ENCODE measurements around the gene MAP2K2. TPM values are rescaled to one million over a fixed set of nuclear protein-coding genes. Genes with fewer than 3 reads are reported as not detected.
"Not testable (repeated sequence)": the region's sequence is repeated elsewhere in the genome, so short reads cannot be mapped to it uniquely, and the experiment has no call there.

Gene MAP2K2
- total RNA-seq, 1 experiment from 2014 or later: 185 TPM

DNA sequence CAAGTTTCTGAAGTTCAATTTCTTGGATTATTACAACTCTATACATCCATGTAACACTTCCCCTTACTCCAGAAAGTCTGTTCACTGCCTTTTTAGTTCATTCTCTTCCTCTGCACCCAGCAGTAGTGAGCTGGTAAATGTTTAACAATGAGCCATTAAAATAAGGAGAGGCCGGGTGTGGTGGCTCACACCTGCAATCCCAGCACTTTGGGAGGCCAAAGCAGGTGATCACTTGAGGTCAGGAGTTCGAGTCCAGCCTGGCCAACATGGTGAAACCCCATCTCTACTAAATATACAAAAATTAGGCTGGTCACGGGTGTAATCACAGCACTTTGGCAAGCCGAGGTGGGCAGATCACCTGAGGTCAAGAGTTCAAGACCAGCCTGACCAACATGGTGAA is 3.4 kb upstream of the MAP2K2 start:
- CTCF ChIA-PET; H3K4me3 ChIP-seq (ENCODE audit: low read depth, low read length, poor library complexity, severe bottlenecking); H3K27me3 ChIP-seq (replicated peaks; ENCODE audit: insufficient read depth, low read depth, low read length, poor library complexity); BruUV-seq (replicated peaks); H3K9me3 ChIP-seq (ENCODE audit: low read depth, low read length, poor library complexity, severe bottlenecking); H3K36me3 ChIP-seq (ENCODE audit: insufficient read depth, low read length, poor library complexity, severe bottlenecking); H3K27ac ChIP-seq (ENCODE audit: low read depth, low read length, poor library complexity, severe bottlenecking); POLR2A ChIA-PET (ENCODE audit: low non-redundant PET); DNase-seq (ENCODE audit: low spot score); intact Hi-C loops (cut with micrococcal nuclease; ENCODE audit: unreplicated experiment): not testable (repeated sequence)
- peaks cover 14% of the 10 kb centered on the region for H3K4me1 ChIP-seq (ENCODE audit: insufficient read depth, low read length, poor library complexity, severe bottlenecking)

DNA sequence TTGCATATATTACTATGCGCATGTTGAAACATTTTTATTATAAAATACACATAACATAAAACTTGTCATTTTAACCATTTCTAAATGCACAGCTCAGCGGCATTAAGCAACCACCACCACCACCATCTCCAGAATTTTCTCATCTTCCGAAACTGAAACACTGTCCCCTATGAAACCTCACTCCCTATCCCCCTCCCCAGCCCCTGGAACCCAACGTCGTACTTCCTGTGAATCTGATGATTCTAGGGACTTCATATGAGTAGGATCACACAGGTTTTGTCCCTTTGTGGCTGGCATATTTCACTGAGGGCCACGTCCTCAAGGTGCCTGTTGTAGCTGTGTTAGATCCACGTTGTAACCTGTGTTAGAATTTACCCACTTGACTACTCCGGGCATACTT is 716 bp upstream of the MAP2K2 start:
- Histone ChIP-seq H3K27me3 (replicated peaks; ENCODE audit: insufficient read depth, low read depth, low read length, poor library complexity) (no peaks in the 10 kb centered on the region), H3K4me1 (ENCODE audit: insufficient read depth, low read length, poor library complexity, severe bottlenecking) (peaks cover 8% of the 10 kb centered on the region), H3K4me3 (ENCODE audit: low read depth, low read length, poor library complexity, severe bottlenecking) (peak overlapping the region; percentile 88), H3K9me3 (ENCODE audit: low read depth, low read length, poor library complexity, severe bottlenecking) (no peaks in the 10 kb centered on the region), H3K27ac (ENCODE audit: low read depth, low read length, poor library complexity, severe bottlenecking) (peak overlapping the region; percentile 81), H3K36me3 (ENCODE audit: insufficient read depth, low read length, poor library complexity, severe bottlenecking) (peaks cover 1% of the 10 kb centered on the region)
- no TSS peak for BruUV-seq (replicated peaks)
- intact Hi-C loops (cut with micrococcal nuclease; ENCODE audit: unreplicated experiment): no loop called here
- CTCF ChIA-PET: no interaction called here
- POLR2A ChIA-PET (ENCODE audit: low non-redundant PET): no interaction called here
- DNase-seq (ENCODE audit: low spot score): no peak
- TF ChIP-seq, protein P1, sequence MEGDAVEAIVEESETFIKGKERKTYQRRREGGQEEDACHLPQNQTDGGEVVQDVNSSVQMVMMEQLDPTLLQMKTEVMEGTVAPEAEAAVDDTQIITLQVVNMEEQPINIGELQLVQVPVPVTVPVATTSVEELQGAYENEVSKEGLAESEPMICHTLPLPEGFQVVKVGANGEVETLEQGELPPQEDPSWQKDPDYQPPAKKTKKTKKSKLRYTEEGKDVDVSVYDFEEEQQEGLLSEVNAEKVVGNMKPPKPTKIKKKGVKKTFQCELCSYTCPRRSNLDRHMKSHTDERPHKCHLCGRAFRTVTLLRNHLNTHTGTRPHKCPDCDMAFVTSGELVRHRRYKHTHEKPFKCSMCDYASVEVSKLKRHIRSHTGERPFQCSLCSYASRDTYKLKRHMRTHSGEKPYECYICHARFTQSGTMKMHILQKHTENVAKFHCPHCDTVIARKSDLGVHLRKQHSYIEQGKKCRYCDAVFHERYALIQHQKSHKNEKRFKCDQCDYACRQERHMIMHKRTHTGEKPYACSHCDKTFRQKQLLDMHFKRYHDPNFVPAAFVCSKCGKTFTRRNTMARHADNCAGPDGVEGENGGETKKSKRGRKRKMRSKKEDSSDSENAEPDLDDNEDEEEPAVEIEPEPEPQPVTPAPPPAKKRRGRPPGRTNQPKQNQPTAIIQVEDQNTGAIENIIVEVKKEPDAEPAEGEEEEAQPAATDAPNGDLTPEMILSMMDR (conservative IDR thresholded peaks at IDR 0.05; ENCODE audit: low read depth, low read length): no peak
- TF ChIP-seq EZH2 (IDR thresholded peaks at IDR 0.05; ENCODE audit: borderline replicate concordance, low read depth, low read length, poor library complexity, severe bottlenecking): no peak

DNA sequence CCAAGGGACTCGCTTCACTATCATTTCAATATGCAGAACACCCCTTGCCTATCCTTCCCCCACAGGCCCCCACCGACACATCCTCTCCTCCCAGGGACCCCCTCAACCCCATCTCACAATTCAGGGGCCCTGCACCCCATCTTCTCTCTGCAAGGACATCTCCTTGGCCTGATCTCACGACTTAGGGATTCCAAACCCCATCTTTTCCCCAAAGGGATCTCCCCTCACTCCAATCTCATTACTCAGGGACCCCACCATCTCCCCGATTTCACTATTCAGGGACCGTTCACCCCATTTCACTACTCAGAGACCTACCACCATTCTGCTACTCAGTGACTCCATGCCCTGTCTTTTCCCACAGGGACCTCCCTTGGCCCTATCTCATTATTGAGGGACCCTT is 1.4 kb downstream of the MAP2K2 start:
- intact Hi-C loops (cut with micrococcal nuclease; ENCODE audit: unreplicated experiment): no loop called here
- ChIA-PET POLR2A (ENCODE audit: low non-redundant PET) (no interaction called here), CTCF (interaction anchor here (0.5 kb wide), 1 partner anchor 134 kb away, joined by 6 read pairs; no protein-coding TSS in a partner anchor)

DNA sequence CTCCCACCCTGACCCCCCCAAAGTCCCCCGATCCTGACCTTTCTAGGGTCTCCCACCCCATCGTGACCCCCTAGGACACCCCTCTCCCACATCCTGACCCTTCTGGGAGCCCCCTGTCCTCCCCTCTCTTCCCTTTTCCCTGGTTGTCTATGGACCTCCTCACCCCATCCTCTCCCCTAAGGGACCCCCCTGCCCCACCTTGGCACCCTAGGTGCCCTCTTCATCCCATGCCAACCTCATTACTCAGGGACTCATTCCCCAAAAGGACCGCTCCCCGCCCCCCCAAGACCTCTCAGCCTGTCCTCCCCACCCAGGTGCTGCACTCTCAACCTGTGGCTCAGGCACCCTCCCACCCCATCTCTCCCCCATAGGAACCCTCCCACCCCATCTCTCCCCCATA is 2.1 kb downstream of the MAP2K2 start:
- no peaks in the 10 kb centered on the region for H3K27me3 ChIP-seq (replicated peaks; ENCODE audit: insufficient read depth, low read depth, low read length, poor library complexity)
- TF ChIP-seq, protein P1 (conservative IDR thresholded peaks at IDR 0.05; ENCODE audit: low read depth, low read length): no peak
- TF ChIP-seq EZH2 (IDR thresholded peaks at IDR 0.05; ENCODE audit: borderline replicate concordance, low read depth, low read length, poor library complexity, severe bottlenecking): no peak
- DNase-seq (ENCODE audit: low spot score): no peak
- no peak overlapping the region for H3K27ac ChIP-seq (ENCODE audit: low read depth, low read length, poor library complexity, severe bottlenecking)
- BruUV-seq (replicated peaks): no TSS peak
- no peak overlapping the region for H3K4me3 ChIP-seq (ENCODE audit: low read depth, low read length, poor library complexity, severe bottlenecking)
- intact Hi-C loops (cut with micrococcal nuclease; ENCODE audit: unreplicated experiment): no loop called here
- ChIA-PET POLR2A (ENCODE audit: low non-redundant PET) (no interaction called here), CTCF (no interaction called here)
- H3K9me3 ChIP-seq (ENCODE audit: low read depth, low read length, poor library complexity, severe bottlenecking): no peaks in the 10 kb centered on the region
- peaks cover 8% of the 10 kb centered on the region for H3K4me1 ChIP-seq (ENCODE audit: insufficient read depth, low read length, poor library complexity, severe bottlenecking)
- H3K36me3 ChIP-seq (ENCODE audit: insufficient read depth, low read length, poor library complexity, severe bottlenecking): peaks cover 14% of the 10 kb centered on the region

More for the DNA sequence above, 1.4 kb downstream of the MAP2K2 start:
- DNase-seq (ENCODE audit: low spot score): no peak
- Histone ChIP-seq H3K36me3 (ENCODE audit: insufficient read depth, low read length, poor library complexity, severe bottlenecking) (peaks cover 8% of the 10 kb centered on the region), H3K27ac (ENCODE audit: low read depth, low read length, poor library complexity, severe bottlenecking) (peak overlapping the region; percentile 81), H3K4me1 (ENCODE audit: insufficient read depth, low read length, poor library complexity, severe bottlenecking) (peaks cover 8% of the 10 kb centered on the region), H3K9me3 (ENCODE audit: low read depth, low read length, poor library complexity, severe bottlenecking) (no peaks in the 10 kb centered on the region), H3K4me3 (ENCODE audit: low read depth, low read length, poor library complexity, severe bottlenecking) (peak overlapping the region; percentile 88), H3K27me3 (replicated peaks; ENCODE audit: insufficient read depth, low read depth, low read length, poor library complexity) (no peaks in the 10 kb centered on the region)
- TF ChIP-seq, protein P1 (conservative IDR thresholded peaks at IDR 0.05; ENCODE audit: low read depth, low read length): no peak
- TF ChIP-seq EZH2 (IDR thresholded peaks at IDR 0.05; ENCODE audit: borderline replicate concordance, low read depth, low read length, poor library complexity, severe bottlenecking): no peak
- BruUV-seq (replicated peaks): no TSS peak
